Fibroblast of skin of scalp (primary cell): Measurements from ENCODE around the gene SEMA6A.

Experiments used
- DNase-seq: peaks from one replicate; pipeline ENCODE4 v3.0.0-alpha.2; 2013

SEMA6A gene

DNA sequence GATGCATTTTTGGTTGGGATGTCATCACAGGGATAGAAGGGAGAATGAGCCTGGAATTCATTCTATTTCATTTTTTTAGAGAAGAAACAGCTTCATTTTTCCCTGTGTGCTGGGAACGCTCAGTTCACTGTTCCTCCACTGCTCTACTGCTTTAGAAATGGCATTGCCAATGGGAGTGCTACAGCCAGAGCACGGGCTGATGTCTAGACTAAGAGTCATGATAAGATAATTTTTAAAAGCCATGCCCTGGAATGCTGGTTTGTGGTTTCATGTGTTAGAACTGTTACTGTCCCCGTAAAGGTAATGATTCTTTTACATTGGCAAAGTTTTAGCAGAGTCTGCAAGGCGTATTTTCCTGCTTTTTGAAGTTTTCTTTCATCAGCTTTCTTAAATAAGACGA lies 119.6 kb downstream of the SEMA6A start:
- DNase-seq: peak; percentile 39

- peak; percentile 91 for DNase-seq
Measured at GRCh38 chr5:116454417-116454927, 120.2 kb downstream of the SEMA6A start.

DNA sequence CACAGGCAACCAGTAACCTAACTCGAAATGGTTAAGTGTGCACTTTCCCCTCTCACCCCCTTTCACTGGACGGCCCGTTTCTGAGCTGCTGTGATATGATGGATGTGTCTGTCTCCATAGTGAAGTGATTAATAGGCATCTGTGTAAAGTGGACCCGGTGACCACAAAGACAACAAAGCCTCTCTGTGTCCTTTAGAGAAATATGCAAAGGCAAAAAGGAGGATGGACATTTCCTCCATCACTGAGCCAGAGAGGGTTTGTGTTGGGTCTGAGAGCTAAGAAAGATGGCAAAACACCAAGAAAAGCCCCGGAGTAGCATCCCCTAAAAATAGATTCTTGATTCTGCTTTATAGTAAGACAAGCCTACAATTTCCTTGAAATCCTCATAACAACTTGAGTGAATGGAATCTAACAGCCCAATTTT lies 120.6 kb downstream of the SEMA6A start:
- DNase-seq: peak; percentile 49

GRCh38 chr5:116452774-116453368 lies 121.8 kb downstream of the SEMA6A start:
- DNase-seq: no peak

DNA sequence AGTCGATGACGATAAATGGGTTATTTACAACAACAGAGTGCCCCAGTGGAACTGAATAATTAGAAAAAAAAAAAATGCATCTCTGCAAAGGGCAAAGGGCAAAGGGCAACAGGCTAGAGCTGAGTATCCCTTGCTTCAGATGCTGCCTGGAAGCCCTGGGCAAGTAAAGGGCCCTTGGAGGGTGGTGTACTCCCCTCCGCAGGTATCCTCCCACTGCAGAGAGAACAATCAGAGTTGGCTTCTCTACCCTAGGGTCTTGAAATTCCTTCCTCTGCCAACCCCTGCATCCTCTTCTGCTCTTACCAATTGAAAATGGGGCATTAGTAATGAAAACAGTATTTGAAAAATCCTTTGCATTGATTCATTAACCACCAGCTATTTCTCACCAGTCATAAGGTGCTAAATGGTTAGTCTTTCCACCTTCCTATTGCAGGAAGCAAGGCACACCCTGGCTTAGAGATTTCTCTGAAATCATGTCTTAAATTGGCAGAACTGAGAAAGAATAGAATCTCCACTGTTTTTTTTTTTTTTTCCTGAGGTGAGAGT lies 122.6 kb downstream of the SEMA6A start:
- no peak for DNase-seq

GRCh38 chr5:116451066-116451465 lies 123.6 kb downstream of the SEMA6A start:
- no peak for DNase-seq

DNA sequence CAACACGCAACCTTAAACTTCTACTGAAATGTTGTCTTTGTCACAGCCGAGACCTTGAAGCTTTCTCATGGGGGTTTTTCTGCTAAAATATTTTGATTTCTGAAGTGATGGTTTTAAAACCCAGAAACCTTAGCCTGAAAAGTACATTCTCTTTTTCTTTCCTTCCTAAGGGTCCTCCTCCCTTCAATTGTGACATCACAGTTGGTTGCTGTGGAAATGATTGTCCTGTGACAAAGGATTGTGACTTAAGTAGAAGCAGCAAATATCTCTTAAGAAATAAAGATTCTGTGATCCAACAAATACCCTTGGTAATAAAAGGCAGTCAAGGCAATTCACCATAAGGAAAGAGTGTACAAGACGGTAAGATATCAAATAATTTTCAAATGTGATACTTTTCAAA lies 125.2 kb downstream of the SEMA6A start:
- DNase-seq: no peak

DNA sequence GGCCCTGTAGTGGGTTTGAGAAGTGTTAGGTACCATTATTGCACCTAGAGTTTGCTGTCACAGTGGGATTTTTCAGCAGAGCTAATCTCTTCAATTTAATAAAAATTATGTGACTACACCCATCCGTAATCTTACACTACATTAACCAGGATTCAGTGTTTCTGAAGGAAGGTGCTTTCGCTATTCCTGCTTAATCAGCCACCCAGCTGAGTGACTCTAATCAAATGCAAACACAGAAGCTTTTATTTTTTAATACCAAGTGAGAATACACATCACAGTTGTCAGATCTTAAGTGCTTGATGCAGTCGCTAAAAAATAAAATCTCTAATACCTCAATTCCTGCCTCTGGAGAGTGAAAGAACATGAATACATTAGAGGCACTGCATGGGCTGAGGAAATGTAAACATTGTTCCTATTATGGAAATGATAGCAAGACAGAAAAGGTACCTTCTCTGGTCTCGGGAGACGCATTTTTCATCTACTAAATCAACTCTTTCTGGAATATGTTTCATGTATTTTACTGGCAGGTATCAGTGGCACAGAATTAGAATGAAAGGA lies 125.7 kb downstream of the SEMA6A start:
- DNase-seq: no peak

- no peak for DNase-seq
Measured at GRCh38 chr5:116448450-116448849, 126.2 kb downstream of the SEMA6A start.

DNA sequence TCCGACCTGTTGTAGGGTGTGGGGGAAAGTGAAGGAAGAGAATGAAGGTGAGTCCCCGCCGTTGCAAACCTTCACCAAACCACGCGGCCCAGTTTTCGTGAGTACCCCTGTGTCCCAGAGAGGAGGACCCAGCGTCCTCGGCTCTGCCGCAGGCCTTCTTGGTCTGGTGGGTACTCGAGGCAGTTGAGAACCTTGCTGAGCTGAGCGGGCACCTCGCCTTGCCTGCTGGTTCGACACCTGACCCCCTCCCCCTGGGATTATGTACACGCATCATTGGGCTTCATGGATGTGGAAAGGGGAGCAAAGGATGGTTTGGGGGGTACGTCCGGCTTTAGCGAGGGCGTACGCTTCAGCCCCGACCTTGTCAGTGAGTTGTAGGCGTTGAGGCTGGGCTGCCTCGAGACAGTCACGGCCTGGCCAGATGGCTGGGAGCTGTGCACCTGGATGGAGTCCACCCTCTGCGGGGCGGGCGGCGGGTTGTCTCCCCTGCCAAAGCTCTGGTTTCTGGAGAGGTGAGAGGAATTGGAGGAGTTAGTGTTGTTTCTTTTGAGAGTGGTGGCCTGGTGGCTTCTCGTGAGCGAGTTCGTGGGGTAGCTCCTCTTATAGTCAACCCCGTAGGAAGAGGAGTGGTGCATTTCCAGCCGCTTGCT lies 128.1 kb downstream of the SEMA6A start:
- DNase-seq: no peak

DNA sequence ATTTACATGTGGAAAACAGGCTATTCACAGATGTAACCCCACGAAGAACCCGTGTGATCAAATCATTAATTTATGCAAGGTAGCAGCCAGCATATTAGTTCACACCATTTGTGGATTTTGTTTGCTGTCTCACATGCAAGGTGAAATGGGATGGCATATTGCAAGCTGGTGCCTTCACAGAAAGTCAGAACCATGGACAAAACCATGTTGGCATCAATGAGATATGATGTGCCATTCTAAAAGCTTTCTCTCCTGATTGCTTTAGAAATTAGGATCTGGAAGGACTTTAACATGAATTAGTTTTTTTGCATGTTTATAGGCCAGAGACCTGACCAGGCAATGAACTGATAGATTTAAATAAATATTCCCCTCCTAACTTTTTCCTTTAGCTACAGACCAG lies 129.3 kb downstream of the SEMA6A start:
- no peak for DNase-seq

- DNase-seq: no peak
Measured at GRCh38 chr5:116444373-116445295, 130.0 kb downstream of the SEMA6A start.

GRCh38 chr5:116442931-116443551 lies 131.6 kb downstream of the SEMA6A start:
- no peak for DNase-seq

- peak; percentile 49 for DNase-seq
Measured at GRCh38 chr5:116442095-116442534, 132.5 kb downstream of the SEMA6A start.

GRCh38 chr5:116441223-116441622 lies 133.4 kb downstream of the SEMA6A start:
- no peak for DNase-seq

DNA sequence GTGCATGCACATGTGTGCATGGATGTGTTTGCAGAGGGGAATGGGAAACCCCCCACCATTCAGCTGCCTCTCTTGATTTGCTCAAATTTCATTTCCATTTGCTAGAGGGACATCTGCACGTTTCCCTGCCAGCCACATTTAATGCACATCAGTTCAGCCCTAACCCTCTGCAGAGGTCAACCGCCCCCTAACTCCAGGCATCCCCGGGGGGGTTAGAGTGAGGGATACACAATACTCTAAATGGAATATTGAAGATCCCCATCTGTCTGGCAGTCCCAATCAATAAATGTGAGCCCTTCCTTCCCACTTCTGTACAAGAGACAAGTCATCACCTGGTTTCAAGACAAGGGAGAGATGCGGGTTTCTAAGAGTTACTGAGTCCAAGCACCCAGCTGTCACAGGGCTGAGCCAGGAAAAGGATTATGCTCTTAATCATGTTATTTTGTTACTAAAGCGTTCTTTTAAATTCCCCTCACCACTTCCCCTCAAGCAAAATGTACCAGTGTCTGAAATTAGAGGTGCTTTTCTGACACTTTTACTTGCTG lies 134.1 kb downstream of the SEMA6A start:
- DNase-seq: no peak

DNA sequence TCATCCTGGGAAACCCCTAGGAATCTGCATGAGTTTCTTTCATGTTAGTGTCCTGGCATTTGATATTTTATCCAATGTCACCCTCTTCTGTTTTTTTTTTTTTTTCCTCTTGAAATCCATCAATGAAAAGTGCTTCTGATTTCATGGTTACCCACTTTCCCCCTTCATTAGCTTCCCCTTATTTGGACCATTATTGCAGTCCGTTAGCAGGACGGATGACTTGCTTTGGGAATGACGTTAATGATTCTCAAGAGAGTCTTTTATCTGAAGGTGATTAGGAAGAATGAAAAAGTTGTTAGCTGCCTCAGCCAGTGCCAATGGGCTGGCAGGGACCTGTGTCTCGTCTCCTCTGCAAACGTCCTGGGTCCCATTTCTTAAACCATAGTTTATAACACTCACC lies 134.7 kb downstream of the SEMA6A start:
- no peak for DNase-seq

DNA sequence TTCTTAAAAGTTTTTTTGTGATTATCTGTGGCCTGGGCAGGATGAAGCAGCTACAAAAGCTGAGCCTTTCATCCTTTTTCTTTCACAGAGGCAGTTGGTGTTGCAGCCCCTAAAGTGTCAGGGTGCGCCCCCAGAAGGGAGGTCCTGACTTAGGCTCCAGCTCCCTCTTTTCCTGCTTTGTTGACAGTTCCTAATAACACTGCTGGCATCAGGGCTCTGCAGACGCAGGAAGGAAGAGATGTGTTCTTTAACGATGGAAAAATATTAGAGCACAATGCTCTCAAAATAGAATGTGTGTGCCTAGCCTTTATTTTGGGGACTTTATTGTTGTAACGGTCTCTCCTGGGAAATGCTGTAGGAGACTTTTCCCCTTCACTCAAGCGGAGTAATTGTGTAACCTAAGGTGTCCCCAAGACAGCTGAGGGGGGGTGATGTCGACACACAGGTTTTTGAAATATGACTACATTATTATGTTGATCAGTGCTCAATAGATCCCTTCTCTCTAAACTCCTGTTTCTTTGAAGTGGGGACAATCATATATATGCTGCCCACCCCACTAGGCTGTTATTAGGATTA lies 135.6 kb downstream of the SEMA6A start:
- DNase-seq: no peak

DNA sequence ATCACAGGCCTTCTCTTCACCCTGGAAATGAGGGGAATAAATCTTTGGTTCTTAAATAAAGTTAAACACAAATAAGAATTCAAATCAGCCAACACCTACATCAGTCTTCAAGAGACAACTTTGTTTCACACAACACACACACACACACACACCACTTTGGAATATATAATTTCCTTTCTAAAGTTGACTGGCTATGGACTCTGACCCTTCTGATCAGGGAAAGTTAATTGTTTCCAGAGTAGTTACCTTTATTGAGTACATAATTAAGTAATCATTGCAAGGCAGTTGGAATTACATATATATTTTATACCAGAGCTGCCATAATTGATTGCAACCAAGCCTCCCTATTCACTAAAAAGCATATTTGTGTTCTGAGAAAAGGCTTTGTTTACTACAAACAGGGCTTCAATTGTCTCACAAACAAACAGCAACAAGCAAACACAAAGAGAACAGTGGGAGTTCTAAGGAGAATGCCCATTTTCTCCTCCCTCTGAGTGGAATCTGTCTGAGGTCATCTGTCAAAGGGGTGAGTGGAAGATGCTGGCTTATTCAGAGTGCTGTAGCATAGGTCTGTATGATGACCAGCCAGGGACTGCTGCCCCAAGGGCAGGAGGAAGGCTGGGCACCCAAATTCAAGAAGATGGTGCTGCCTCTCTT lies 136.6 kb downstream of the SEMA6A start:
- DNase-seq: no peak

DNA sequence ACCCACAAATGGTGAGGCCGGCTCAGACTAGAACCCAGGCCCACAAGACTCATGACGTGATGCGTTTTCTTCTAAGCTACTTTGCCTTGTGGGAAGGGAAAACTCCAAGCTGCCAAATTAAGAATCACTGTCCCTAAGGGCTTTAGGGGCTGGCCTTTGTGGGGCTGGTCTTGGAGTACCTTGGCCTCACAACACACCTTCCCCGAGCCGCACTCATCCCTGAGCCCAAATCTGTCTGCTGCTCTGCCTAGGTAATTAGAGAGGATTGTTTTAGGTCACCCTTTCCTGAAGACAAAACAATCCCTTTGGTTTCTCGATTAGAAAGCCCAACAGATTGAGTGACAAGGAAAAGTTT lies 137.3 kb downstream of the SEMA6A start:
- no peak for DNase-seq
